IPS DF 6.9 (cell line): Measurements from ENCODE around the gene GXYLT2.

Experiments
- DNase-seq: peaks from one replicate; pipeline ENCODE4 v3.0.0-alpha.2; 2013; ENCODE audit warnings: low read depth, low spot score
- H3K27ac ChIP-seq: one replicate; pipeline ENCODE4 v1.5.1; 2013; ENCODE audit warnings: low read length, control low read depth
- H3K27me3 ChIP-seq: 2 replicates; pipeline ENCODE4 v1.6.1; 2013; ENCODE audit warnings: mild to moderate bottlenecking, low read length; ENCODE audit not compliant: control insufficient read depth, insufficient read depth
- H3K36me3 ChIP-seq: 2 replicates; pipeline ENCODE4 v1.6.1; 2013; ENCODE audit warnings: low read length; ENCODE audit not compliant: control insufficient read depth, insufficient read depth
- H3K4me1 ChIP-seq: 2 replicates; pipeline ENCODE4 v1.6.1; 2013; ENCODE audit warnings: low read length; ENCODE audit not compliant: control insufficient read depth, insufficient read depth
- H3K4me3 ChIP-seq: 2 replicates; pipeline ENCODE4 v1.5.1; 2013; ENCODE audit warnings: mild to moderate bottlenecking, low read length
- H3K9me3 ChIP-seq: 2 replicates; pipeline ENCODE4 v1.6.1; 2013; ENCODE audit warnings: low read length, inconsistent platforms; ENCODE audit not compliant: control insufficient read depth, insufficient read depth
- WGBS: extraction: QIAGEN DNeasy Blood & Tissue Kit; methylation state at CpG from one replicate; pipeline ENCODE4 v1.1.7; 2013; ENCODE audit warnings: mixed read lengths, missing lambda C conversion rate; ENCODE audit not compliant: insufficient read length, insufficient coverage; 5-methylcytosine and 5-hydroxymethylcytosine counted together

GXYLT2 gene

GRCh38 chr3:72860846-72861245 is 27.0 kb upstream of the GXYLT2 start:
- Histone ChIP-seq H3K36me3 (no peaks in the 10 kb centered on the region), H3K27me3 (no peaks in the 10 kb centered on the region), H3K4me1 (no peaks in the 10 kb centered on the region), H3K27ac (no peak overlapping the region), H3K4me3 (no peak overlapping the region), H3K9me3 (no peaks in the 10 kb centered on the region)
- WGBS, result no CpG with 5 or more reads among the region's 1 CpG
- no peak for DNase-seq

GRCh38 chr3:72862314-72863090 is 25.3 kb upstream of the GXYLT2 start:
- Histone ChIP-seq H3K36me3 (no peaks in the 10 kb centered on the region), H3K4me1 (no peaks in the 10 kb centered on the region), H3K27me3 (no peaks in the 10 kb centered on the region), H3K27ac (no peak overlapping the region), H3K4me3 (no peak overlapping the region), H3K9me3 (no peaks in the 10 kb centered on the region)
- no peak for DNase-seq
- WGBS, result no CpG with 5 or more reads among the region's 7 CpGs

GRCh38 chr3:72872183-72872582 is 15.7 kb upstream of the GXYLT2 start:
- H3K9me3 ChIP-seq, result no peaks in the 10 kb centered on the region
- WGBS, result no CpG with 5 or more reads among the region's 5 CpGs
- H3K27me3 ChIP-seq, result no peaks in the 10 kb centered on the region
- no peaks in the 10 kb centered on the region for H3K4me1 ChIP-seq
- no peak overlapping the region for H3K27ac ChIP-seq
- no peak for DNase-seq
- H3K4me3 ChIP-seq, result no peak overlapping the region
- no peaks in the 10 kb centered on the region for H3K36me3 ChIP-seq

- H3K4me3 ChIP-seq, result peak overlapping the region; percentile 36; the same call in 1 of the 2 replicates
- no peaks in the 10 kb centered on the region for H3K4me1 ChIP-seq
- H3K36me3 ChIP-seq, result no peaks in the 10 kb centered on the region
- WGBS, result no CpG with 5 or more reads among the region's 7 CpGs
- H3K27ac ChIP-seq, result no peak overlapping the region
- peaks cover 3% of the 10 kb centered on the region; the same call in 1 of the 2 replicates for H3K27me3 ChIP-seq
- no peaks in the 10 kb centered on the region for H3K9me3 ChIP-seq
- no peak for DNase-seq
These were observed 522 bp upstream of the GXYLT2 start for GRCh38 chr3:72887343-72887704.

GRCh38 chr3:72888546-72889309 is 882 bp downstream of the GXYLT2 start:
- Histone ChIP-seq H3K4me3 (peak overlapping the region; percentile 36; the same call in 1 of the 2 replicates), H3K27me3 (peaks cover 3% of the 10 kb centered on the region; the same call in 1 of the 2 replicates), H3K36me3 (no peaks in the 10 kb centered on the region), H3K9me3 (no peaks in the 10 kb centered on the region), H3K27ac (no peak overlapping the region), H3K4me1 (no peaks in the 10 kb centered on the region)
- no CpG with 5 or more reads among the region's 21 CpGs for WGBS
- no peak for DNase-seq

GRCh38 chr3:72889310-72890165 is 1.7 kb downstream of the GXYLT2 start:
- 100% methylated on average over 1 of the region's 13 CpGs for WGBS
- no peak overlapping the region for H3K4me3 ChIP-seq
- no peak overlapping the region for H3K27ac ChIP-seq
- no peaks in the 10 kb centered on the region for H3K4me1 ChIP-seq
- no peaks in the 10 kb centered on the region for H3K36me3 ChIP-seq
- DNase-seq, result no peak
- no peaks in the 10 kb centered on the region for H3K9me3 ChIP-seq
- H3K27me3 ChIP-seq, result peaks cover 3% of the 10 kb centered on the region; the same call in 1 of the 2 replicates

GRCh38 chr3:72890166-72890925 is 2.5 kb downstream of the GXYLT2 start:
- no CpG with 5 or more reads among the region's 10 CpGs for WGBS
- no peak overlapping the region for H3K27ac ChIP-seq
- no peaks in the 10 kb centered on the region for H3K4me1 ChIP-seq

GRCh38 chr3:72891053-72891855 is 3.4 kb downstream of the GXYLT2 start:
- Histone ChIP-seq H3K27me3 (peaks cover 3% of the 10 kb centered on the region; the same call in 1 of the 2 replicates), H3K4me1 (no peaks in the 10 kb centered on the region), H3K27ac (no peak overlapping the region), H3K9me3 (no peaks in the 10 kb centered on the region), H3K36me3 (no peaks in the 10 kb centered on the region), H3K4me3 (no peak overlapping the region)
- DNase-seq, result no peak
- WGBS, result no CpG with 5 or more reads among the region's 8 CpGs

More at GRCh38 chr3:72890166-72890925, 2.5 kb downstream of the GXYLT2 start:
- peaks cover 3% of the 10 kb centered on the region; the same call in 1 of the 2 replicates for H3K27me3 ChIP-seq
- DNase-seq, result no peak
- H3K4me3 ChIP-seq, result no peak overlapping the region
- H3K9me3 ChIP-seq, result no peaks in the 10 kb centered on the region
- no peaks in the 10 kb centered on the region for H3K36me3 ChIP-seq

GRCh38 chr3:72892081-72892775 is 4.4 kb downstream of the GXYLT2 start:
- H3K27me3 ChIP-seq, result peaks cover 3% of the 10 kb centered on the region; the same call in 1 of the 2 replicates
- no peak for DNase-seq
- H3K27ac ChIP-seq, result no peak overlapping the region
- no peaks in the 10 kb centered on the region for H3K4me1 ChIP-seq
- no peak overlapping the region for H3K4me3 ChIP-seq
- no peaks in the 10 kb centered on the region for H3K9me3 ChIP-seq
- no peaks in the 10 kb centered on the region for H3K36me3 ChIP-seq
- no CpG with 5 or more reads among the region's 4 CpGs for WGBS
